HG02970 (cell line): ENCODE results near the gene MLPH.
"Not testable (repeated sequence)": the region's sequence is repeated elsewhere in the genome, so short reads cannot be mapped to it uniquely, and the experiment has no call there.

Experiments
- ATAC-seq: cut with Tn5 transposase; IDR thresholded peaks from one replicate; pipeline ENCODE4 v1.9.1; 2021; ENCODE audit warnings: mild to moderate bottlenecking, moderate library complexity, moderate number of reproducible peaks; ENCODE audit not compliant: unreplicated experiment, low FRiP score

Gene MLPH

GRCh38 chr2:237577458-237577857 is 90.4 kb downstream of the MLPH start:
- ATAC-seq: no peak

- ATAC-seq: no peak
Observed at GRCh38 chr2:237577956-237578870, 91.2 kb downstream of the MLPH start.

- ATAC-seq: no peak
Observed at GRCh38 chr2:237581326-237581725, 94.3 kb downstream of the MLPH start.

DNA sequence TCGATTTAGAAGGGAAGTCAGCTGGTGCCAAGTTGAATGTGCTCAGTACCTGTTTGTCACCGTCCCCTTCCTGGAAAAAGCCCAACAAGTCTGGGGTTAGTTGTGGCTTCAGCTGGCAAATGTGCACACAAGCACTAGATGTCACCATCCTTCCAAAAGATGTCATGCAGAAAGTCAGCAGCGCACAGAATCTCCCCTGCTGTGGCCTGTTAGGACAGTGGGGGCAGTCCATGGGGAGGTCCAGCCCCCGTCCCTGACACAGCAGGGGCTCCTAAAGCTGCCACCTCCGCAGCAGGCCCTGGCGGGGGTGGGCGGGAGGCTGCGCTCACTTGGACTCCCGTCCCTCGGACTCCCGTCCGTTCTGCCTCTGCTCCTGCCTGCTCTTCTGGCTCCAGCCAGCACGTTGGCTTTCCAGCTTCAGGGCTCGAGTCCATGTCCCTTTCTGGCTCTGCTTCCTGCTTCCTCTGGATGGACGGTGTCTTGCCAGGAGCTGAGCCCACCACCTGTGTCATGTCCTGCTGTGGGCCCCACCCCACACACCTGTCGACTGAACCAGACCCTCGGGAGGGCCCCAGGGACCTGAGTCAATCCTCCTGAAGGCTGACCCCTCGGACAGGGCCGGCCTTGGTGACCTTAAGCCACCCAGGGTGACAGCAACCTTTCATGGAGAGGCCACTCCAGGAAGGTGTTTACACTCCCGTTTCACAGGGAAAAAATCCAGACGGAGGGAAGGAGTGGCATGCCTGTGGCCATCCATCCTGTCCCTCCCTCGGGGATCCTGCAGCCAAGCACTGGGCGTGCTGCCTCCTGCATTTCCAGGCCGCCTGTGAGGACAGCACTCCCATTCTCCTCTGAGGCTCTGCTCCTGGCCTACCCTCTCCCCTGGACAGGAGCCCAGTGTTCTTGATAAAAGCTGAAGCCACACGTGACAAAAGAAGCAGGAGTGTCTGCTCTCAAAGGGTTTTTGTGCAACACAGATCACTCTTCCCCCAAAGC is 95.0 kb downstream of the MLPH start:
- ATAC-seq: no peak

- no peak for ATAC-seq
Observed at GRCh38 chr2:237583385-237584295, 96.6 kb downstream of the MLPH start.

DNA sequence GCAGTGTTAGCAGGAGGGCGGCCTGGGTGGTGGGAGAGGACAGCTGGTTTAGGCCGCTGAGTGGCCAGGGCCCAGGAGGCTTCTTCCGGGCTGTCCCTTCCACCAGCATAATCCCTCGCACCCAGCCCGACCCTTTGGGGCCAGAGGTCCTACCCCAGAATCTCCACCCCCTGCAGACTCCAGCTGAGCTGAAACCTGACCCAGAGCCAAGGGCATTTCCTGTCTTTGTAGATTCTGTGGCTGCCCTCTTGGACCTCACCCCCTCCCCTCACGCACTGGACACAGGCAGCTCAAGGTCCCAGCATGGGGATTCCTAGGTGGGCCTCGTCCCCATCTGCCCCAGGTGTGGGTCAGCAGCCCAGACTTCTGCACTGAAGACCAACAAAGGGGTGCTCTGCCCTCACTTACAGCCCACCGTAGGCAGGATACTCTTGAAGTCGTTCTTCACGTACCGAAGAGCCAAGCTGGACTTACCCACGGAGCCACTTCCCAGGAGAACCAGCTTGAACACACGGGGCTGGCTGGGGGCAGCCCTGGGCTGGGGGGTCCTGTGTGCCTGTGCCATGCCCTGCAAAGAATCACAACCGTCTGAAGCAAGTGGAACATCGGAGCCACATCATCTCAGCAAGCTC is 98.7 kb downstream of the MLPH start:
- ATAC-seq: no peak

DNA sequence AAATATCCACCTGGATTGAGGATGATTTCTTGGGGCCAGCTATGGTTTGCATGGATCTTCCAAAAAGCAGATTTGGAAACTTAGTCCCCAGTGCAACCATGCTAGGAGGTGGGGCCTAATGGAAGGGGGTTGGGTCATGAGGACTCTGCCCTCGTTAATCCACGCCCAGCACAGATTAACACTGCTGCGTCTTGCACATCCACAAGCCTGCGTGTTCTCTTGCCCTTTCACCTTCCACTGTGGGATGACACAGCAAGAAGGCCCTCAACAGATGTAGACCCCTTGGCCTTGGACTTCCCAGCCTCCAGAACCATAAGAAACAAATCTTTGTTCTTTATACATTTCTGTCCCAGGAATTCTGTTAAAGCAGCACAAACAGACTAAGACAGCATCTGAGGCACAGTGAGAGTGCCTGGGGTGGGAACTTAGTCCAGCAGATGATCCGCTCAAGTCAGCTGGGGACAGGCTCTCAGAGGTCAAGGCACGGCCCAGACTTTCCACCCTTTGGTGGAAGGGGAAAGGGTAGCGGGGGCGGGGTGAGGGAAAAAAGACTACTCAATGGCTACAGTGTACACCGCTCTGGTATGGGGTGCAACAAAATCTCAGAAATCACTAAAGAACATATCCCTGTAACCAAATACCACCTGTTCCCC is 101.1 kb downstream of the MLPH start:
- no peak for ATAC-seq

DNA sequence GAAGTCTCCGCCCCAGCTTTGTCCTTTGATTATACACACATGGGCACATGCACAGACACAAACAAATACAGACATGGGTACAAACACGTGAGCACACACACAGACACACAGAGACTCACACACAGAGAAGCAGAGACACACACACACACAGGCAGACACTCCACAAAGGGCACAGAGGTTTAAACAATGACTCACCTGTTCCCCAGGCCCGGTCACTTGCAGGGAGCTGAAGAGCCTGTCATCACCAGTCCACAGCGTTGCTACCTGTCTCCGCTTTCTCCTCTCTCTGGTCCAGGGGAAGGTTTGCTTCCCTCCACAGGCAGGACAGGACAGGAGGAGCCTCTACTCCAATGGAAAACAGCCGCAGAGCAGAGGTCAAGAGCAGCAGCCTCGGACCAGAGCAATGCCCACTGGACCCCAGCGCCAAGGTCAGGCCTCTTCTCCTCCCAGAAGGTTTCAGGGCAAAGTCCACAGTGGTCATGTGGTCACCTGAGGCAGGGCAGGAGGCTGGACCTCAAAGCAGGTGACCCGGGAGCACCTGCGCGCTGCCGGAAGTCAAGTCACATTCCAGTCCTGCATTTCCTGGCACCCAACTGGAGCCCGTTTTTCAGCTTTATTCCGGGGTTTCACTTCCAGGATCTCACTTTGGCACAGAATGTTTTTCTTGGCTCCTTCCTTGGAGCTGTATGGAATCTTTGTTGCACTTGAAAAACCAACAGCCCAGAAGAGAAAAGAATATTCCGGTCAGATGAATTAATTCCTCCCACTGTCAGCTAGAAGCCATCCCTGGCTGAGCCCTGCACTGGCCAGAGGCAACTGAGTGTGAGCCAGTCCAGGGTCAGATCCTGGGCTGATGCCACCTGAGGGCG is 103.5 kb downstream of the MLPH start, which contains the start of gene RAB17:
RAB17 (minus strand) TSS at position 463 of the 869 bp plus-strand sequence. CDS start 4,580 bp downstream, outside the sequence.
- ATAC-seq: no peak

DNA sequence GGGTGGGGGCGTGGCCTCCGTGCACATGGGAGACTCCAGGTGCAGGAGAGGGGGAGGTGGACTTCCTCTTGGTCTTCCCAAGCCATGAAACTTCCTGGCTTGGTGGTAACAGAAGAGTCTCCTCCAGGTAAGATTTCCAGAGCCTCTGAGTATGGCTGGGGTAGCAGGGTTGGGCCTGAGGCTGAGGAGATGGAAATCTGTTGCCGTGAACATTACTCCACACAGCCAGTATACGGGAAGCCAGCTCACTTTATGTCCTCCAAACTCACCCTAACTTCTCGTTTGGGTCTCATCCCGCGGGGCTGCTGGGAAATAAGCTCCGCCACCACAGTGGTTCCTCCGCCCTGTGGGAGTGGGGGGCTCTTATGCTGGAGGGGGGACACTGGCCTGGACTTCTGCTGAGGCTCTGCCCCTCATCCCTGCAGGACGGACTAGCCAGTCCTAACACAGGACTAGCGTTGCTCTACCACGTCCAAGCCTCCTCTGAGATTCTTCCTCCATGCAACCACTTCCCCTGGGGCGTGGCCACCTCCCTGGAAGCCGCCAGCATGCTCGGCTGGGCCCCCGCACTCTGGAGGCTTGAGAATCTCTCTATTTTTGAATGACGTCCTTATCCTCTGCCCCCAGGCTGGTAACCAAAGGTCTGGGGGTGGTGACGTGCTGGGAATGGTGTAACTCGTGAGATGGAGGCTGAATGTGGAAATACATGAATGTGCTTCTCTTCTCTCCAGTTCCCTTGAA is 104.3 kb downstream of the MLPH start:
- no peak for ATAC-seq

DNA sequence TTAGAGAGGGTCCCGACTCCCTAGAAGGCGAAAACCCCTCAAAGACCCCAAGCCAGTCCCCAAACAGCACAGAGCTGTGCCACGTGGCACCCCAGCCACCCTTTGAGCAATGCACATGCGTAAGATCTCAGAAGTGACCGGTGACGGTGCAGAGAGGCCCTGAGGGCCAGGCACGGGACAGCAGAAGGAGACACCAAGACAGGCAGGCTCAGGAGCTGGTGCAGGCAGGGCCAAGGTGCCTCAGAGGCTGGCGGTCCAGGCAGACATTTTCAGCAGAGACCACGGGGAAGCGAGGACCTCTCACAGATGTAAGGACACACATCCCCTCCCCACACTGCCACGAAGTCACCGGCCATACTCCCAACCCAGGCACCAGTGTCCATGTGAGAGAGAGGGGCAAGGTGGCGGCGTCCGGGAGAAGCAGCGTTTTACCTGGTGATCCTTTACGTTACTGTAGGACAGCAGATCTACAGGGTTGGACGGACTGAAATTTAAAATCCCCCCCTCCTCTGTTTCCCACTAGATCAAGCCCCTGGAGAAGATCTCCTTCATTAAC is 105.5 kb downstream of the MLPH start:
- ATAC-seq: no peak

DNA sequence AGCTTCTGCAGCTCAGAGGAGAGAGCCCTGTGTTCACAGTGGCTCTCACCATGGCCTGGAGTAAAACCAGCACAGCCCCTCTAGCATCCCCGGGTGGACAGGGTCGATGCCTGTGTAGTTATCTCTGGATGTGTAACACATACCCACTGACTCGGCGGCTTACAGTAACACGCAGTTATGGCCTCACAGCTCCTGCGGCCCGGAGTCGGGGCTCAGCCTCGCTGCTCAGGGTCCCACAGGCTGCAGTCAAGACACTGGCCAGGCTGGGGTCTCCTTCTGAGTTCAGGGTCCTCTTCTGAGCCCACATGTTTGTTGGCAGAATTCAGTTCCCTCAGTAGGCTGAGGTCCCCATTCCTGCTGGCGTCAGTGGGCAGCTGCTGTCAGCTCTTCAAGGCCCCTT is 106.0 kb downstream of the MLPH start:
- ATAC-seq: no peak

GRCh38 chr2:237593596-237594320 is 106.7 kb downstream of the MLPH start:
- no peak for ATAC-seq

DNA sequence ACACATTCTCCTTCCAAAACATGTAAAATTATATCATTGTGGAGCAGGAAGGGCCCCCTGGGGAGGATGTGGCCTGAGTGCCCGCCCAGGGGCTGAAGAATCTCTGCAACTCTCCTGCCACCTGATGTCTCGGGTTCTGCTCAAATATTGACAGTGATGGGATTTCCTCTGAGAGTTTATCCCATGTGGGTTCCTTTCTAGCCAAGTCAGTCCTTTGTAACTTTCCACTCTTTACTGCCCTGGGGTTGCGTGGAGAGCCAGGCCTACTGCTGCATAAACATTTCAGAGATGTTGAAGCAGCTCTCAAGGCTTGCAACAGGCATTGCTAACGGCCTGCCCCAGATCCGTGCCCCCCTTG is 107.4 kb downstream of the MLPH start:
- ATAC-seq: no peak

DNA sequence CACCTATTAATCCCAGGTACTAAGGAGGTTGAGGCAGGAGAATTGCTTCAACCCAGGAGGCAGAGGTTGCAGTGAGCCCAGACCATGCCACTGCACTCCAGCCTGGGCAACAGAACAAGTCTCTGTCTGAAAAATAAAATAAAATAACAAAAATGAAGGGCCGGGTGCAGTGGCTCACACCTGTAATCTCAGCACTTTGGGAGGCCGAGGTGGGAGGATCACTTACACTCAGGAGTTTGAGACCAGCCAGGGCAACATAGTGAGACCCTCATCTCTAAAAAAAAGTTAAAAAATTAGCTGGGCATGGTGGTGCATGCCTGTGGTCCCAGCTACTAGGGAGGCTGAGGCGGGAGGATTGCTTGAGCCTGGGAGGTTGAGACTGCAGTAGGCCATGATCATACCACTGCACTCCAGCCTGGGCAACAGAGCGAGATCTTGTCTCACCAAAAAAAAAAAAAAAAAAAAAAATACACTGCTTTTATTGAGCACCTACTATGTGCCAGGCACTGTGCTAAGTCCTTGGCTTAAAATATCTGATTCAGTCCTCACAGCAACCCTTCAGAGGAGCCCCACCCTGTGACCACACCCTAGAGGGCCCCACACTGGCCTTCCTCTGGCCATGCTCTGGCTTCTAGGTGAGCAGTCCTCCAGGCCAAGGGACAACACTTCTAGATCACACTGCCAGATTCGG is 108.9 kb downstream of the MLPH start:
- ATAC-seq: not testable (repeated sequence)

DNA sequence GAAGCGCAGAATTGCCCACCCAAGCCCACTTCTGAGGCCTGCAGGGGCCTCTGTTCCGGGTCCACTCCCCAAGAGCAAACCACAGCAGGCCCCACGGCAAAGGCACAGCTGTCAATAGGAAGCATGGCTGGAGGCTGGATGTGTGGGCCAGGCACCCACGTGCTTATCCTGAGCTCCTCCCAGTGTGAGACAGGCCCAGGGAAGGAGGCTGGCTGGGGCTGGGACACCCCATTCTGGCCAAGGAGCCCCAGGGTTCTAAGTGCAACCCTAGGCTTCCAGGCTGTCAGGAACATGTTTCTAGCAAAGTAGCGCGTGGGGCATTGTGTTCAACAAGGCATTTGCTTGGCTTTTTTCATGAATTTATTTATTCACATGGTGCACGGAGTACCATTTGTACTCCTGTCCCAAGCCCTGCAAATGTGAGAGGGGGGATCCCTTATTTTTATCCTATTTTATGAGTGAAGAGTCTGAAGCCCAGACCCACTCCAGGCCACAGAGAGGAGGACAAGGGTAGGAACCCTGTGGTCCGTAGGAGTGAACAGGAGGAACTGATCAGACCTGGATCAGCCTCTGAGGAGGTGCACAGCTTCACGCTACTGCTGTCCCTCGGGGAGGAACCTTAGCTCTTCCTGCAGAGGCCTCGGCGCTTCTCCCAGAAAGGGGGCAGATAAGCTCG is 109.6 kb downstream of the MLPH start:
- no peak for ATAC-seq
